Activated T-cell treated with anti-CD3 and anti-CD28 coated beads, Interleukin-2, amount 50 U/mL, for 24 hours (primary cell): Measurements from ENCODE around the gene SLC9A3.
A peak's percentile ranks its signal among the peaks of the same experiment; 100 is the strongest.

Source experiments
- DNase-seq: peaks from one replicate; pipeline ENCODE4 v3.0.0-alpha.2; 2020
- H3K27ac Mint-ChIP-seq: 2 replicates; pipeline ENCODE4 v1.8.0; 2020; ENCODE audit warnings: mild to moderate bottlenecking, mixed read lengths
- H3K27me3 Mint-ChIP-seq: 2 replicates; pipeline ENCODE4 v1.8.0; 2020; ENCODE audit warnings: mixed read lengths
- H3K36me3 Mint-ChIP-seq: 2 replicates; pipeline ENCODE4 v1.8.0; 2020; ENCODE audit warnings: low read depth, mixed read lengths
- H3K4me1 Mint-ChIP-seq: 2 replicates; pipeline ENCODE4 v1.8.0; 2020; ENCODE audit warnings: low read depth, mixed read lengths
- H3K4me3 Mint-ChIP-seq: 2 replicates; pipeline ENCODE4 v1.8.0; 2020; ENCODE audit warnings: mild to moderate bottlenecking, moderate library complexity, mixed read lengths
- H3K9me3 Mint-ChIP-seq: 2 replicates; pipeline ENCODE4 v1.8.0; 2020; ENCODE audit warnings: mixed read lengths

SLC9A3 gene

DNA sequence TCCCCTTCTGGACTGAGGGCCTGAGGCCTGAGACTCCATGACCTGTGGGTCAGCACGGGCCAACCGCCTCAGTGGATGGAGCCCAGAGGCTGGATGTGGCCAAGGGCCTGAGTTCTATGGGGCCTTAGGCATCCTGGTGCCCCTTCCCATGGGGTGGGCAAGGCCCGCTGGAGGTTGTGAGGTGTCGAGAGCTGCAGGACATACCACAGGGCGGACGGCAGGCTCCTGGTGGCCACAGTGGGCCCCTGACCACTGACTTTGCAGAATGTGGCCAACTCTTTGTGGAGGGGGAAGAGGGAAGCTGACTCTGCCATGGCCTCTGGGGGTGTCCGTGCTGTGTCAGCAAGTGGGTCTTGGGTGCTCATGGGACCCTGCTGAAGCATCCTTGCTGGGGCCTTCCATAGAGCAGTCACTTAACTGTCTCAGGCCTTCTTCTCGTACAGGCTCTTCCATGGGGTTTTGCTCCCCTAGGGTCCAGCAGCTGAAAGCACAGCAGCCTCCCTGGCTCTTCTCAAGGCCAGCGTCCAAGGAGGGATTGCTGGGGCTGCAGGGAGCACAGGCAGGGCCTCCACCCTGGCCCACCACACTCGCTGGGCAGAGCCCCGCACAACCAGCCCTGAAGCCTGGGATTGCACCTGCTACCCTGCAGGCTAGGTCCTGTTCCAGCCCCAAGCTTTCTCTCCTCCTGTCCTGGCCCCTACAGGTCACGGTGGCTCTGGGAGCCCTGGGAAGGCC, 21.6 kb upstream of the SLC9A3 start:
- Mint-ChIP-seq H3K27ac (no peak overlapping the region), H3K4me3 (no peak overlapping the region), H3K36me3 (no peaks in the 10 kb centered on the region), H3K27me3 (peaks cover 24% of the 10 kb centered on the region), H3K4me1 (peaks cover 14% of the 10 kb centered on the region), H3K9me3 (no peaks in the 10 kb centered on the region)
- DNase-seq, result no peak

- no peak for DNase-seq
- Mint-ChIP-seq H3K9me3 (no peaks in the 10 kb centered on the region), H3K36me3 (no peaks in the 10 kb centered on the region), H3K27ac (no peak overlapping the region), H3K27me3 (peaks cover 22% of the 10 kb centered on the region), H3K4me1 (peaks cover 14% of the 10 kb centered on the region), H3K4me3 (no peak overlapping the region)
These were observed 20.6 kb upstream of the SLC9A3 start for GRCh38 chr5:544675-545355.

GRCh38 chr5:543755-544674, 19.8 kb upstream of the SLC9A3 start:
- peak overlapping the region; percentile 18 for H3K4me3 Mint-ChIP-seq
- peak overlapping the region; percentile 52 for H3K27ac Mint-ChIP-seq
- peak; percentile 63 for DNase-seq
- H3K36me3 Mint-ChIP-seq, result no peaks in the 10 kb centered on the region
- H3K9me3 Mint-ChIP-seq, result no peaks in the 10 kb centered on the region
- H3K27me3 Mint-ChIP-seq, result peaks cover 17% of the 10 kb centered on the region
- peaks cover 14% of the 10 kb centered on the region for H3K4me1 Mint-ChIP-seq

- Mint-ChIP-seq H3K27ac (peak overlapping the region; percentile 52), H3K9me3 (no peaks in the 10 kb centered on the region), H3K4me1 (peaks cover 14% of the 10 kb centered on the region), H3K36me3 (no peaks in the 10 kb centered on the region), H3K27me3 (peaks cover 14% of the 10 kb centered on the region), H3K4me3 (no peak overlapping the region)
- no peak for DNase-seq
These were observed 19.1 kb upstream of the SLC9A3 start for GRCh38 chr5:543351-543750.

GRCh38 chr5:542319-543311, 18.4 kb upstream of the SLC9A3 start:
- H3K27me3 Mint-ChIP-seq, result peaks cover 7% of the 10 kb centered on the region
- H3K4me3 Mint-ChIP-seq, result no peak overlapping the region
- no peak overlapping the region for H3K27ac Mint-ChIP-seq
- H3K4me1 Mint-ChIP-seq, result peaks cover 14% of the 10 kb centered on the region
- DNase-seq, result peak; percentile 26
- H3K36me3 Mint-ChIP-seq, result no peaks in the 10 kb centered on the region
- H3K9me3 Mint-ChIP-seq, result no peaks in the 10 kb centered on the region

DNA sequence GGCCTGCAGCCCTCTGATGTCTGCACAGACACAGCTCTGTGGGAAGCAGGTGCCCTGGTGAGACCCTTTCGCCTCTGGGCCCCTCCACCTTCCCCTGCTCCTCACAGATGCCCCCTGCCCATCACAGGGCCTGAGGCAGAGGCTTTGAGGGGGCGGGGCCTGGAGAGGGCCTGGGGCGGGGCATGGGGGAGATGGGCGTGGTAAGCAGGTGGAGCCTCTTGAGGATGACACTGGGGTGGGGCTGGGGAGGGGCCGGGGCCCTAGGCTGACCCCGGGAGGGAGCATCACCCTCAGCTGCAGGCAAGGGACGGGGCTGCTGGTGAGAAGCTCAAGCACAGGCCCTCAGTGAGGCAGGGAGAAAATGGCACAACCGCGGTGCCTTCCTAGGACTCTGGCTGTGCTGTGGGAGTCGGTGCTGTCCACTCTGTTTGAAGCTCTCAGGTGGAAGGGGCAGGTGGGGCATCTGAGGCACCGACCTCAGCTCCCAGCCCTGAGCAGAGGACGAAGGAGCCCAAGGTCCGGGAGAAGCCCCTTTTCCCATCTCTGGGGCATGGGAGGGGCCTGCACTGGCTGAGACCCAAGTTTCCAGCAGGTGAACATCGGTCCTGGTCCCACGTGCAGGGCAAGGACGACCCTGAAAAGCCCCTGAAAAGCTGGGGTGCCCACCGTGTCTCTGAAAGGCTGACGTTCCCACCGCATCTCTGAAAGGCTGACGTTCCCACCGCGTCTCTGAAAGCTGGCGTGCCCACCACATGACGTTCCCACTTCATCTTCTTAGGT, 17.5 kb upstream of the SLC9A3 start:
- Mint-ChIP-seq H3K36me3 (no peaks in the 10 kb centered on the region), H3K27me3 (peaks cover 4% of the 10 kb centered on the region), H3K9me3 (no peaks in the 10 kb centered on the region), H3K4me3 (no peak overlapping the region), H3K4me1 (peaks cover 14% of the 10 kb centered on the region), H3K27ac (no peak overlapping the region)
- DNase-seq, result peak; percentile 38

DNA sequence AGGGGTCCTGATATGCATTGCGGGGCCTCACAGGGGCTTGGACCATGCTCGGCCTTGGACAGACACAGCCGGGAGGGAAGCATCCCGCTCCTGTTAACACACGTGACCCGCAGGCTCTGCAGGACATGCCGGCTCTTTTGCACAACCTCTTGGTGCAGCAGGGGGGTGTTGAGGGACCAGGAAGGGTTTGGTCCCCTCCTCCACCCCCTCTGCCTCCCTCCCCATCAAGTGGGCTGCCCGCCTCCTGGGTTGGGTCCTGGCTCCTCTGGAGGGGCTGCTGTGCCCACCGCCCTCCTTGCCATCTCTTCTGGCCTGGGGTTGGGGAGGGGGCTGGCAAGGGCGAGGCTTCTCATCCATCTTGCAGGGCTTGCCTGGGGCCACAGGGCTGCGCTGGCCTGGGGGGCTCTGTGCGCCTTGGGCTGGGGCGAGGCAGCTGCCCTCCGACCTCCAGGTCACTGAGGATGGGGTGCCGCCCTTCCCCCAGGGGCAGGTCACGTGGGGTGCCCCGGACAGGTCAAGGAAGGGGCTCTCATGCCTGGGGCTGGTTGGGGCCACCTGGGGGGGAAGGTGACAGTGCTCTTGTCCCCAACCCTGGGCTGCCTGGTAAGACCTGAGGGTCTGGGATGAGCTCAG, 16.8 kb upstream of the SLC9A3 start:
- no peak for DNase-seq
- Mint-ChIP-seq H3K27me3 (peaks cover 4% of the 10 kb centered on the region), H3K9me3 (no peaks in the 10 kb centered on the region), H3K36me3 (no peaks in the 10 kb centered on the region), H3K4me1 (peaks cover 14% of the 10 kb centered on the region), H3K4me3 (no peak overlapping the region), H3K27ac (no peak overlapping the region)

DNA sequence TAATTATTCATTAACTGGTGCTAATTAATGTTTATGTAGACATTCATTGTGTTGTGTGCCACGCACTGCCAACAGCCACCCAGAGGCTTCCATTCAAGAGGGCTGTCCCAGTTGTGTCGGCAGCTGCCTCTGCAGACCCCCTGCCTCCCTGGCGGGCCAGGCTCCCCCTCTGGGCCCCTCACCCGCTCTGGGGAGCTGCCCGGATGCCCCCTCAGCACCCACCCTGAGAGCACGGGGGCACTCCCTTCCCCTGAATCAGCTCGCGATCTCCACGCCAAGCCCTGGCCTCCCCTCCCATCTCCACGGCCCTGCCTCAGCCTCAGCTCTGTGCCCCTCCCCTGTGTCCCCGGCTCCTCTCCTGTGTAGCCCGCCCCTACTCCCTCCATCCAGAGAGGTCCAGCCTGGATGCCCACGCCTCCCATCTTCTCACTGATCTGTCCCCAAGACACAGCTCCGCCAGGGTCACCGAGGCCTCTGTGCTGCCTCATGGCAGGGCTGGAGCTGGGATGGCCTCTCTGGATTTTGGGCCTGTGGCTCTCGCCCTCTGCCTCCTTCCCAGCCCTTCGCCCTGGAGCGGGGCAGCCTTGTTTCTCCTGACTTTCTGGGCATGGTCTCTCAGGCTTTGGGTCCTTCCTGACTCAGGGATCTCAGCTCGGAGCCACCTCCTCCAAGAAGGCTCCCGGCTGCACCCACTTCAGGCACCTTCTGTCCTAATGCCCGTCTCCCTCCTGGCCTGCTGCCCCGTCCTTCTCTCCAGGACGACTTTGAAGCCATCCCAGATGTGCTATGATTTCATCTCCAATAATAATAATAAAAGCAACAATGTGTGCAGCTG, 16.0 kb upstream of the SLC9A3 start:
- Mint-ChIP-seq H3K27me3 (peaks cover 4% of the 10 kb centered on the region), H3K4me3 (no peak overlapping the region), H3K9me3 (no peaks in the 10 kb centered on the region), H3K27ac (no peak overlapping the region), H3K36me3 (no peaks in the 10 kb centered on the region), H3K4me1 (peaks cover 14% of the 10 kb centered on the region)
- no peak for DNase-seq

DNA sequence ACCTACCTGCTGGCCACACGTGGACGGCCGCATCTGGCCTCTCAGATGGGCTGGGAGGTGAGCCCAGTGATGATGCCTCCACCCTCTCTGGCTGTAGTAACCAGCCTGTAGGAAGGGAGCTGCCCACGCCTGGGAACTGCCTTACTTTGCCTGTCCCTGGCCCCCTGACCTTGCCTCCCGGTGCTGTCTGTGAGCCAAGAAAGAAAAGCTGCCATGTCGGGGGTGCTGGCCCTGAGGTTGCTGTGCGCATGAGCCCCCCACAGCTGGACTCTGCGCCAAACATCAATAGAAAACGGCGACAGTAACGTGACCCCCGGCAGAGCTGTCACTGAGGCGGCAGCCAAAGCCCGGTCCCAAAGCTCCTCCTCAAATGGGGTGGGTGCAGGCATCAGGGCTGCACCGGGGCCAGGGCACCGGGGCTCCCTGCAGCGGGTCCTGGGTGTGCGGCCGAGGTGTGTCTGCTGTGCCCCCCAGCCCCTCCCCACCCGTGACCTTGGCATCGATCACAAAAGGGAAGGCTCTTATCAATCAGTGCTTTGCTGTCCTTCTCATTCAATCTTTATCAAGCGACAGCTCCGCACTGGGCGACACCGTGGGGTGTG, 15.3 kb upstream of the SLC9A3 start:
- no peaks in the 10 kb centered on the region for H3K36me3 Mint-ChIP-seq
- H3K27ac Mint-ChIP-seq, result no peak overlapping the region
- no peaks in the 10 kb centered on the region for H3K9me3 Mint-ChIP-seq
- no peak overlapping the region for H3K4me3 Mint-ChIP-seq
- H3K27me3 Mint-ChIP-seq, result peaks cover 5% of the 10 kb centered on the region
- H3K4me1 Mint-ChIP-seq, result peaks cover 13% of the 10 kb centered on the region
- DNase-seq, result no peak

- H3K4me1 Mint-ChIP-seq, result peaks cover 8% of the 10 kb centered on the region
- no peaks in the 10 kb centered on the region for H3K36me3 Mint-ChIP-seq
- H3K27me3 Mint-ChIP-seq, result peaks cover 9% of the 10 kb centered on the region
- H3K4me3 Mint-ChIP-seq, result no peak overlapping the region
- no peaks in the 10 kb centered on the region for H3K9me3 Mint-ChIP-seq
- DNase-seq, result no peak
- no peak overlapping the region for H3K27ac Mint-ChIP-seq
These were observed 14.7 kb upstream of the SLC9A3 start for GRCh38 chr5:538801-539468.

- no peak for DNase-seq
- no peaks in the 10 kb centered on the region for H3K36me3 Mint-ChIP-seq
- peaks cover 15% of the 10 kb centered on the region for H3K27me3 Mint-ChIP-seq
- no peaks in the 10 kb centered on the region for H3K9me3 Mint-ChIP-seq
- H3K4me1 Mint-ChIP-seq, result peaks cover 2% of the 10 kb centered on the region
- H3K27ac Mint-ChIP-seq, result no peak overlapping the region
- H3K4me3 Mint-ChIP-seq, result no peak overlapping the region
These were observed 14.1 kb upstream of the SLC9A3 start for GRCh38 chr5:538271-538771.
